Heart right ventricle (tissue), 16 donors: ENCODE data around the gene EXOC3L2. TPM values are rescaled to one million over a fixed set of nuclear protein-coding genes. Genes with fewer than 3 reads are reported as not detected.

Experiments
- ATAC-seq, 8 donors: fragments of 200-7000 bp; cut with Tn5 transposase; one replicate each; pipeline ENCODE4 v1.9.1; 2020; ENCODE audit warnings: mild to moderate bottlenecking in 8 of 8, moderate library complexity in 8 of 8, moderate number of reproducible peaks in 1 of 8
- DNase-seq, 2 donors: peaks; one replicate each; pipeline ENCODE4 v3.0.0-alpha.2; 2020
- H3K27ac ChIP-seq, 10 donors: fragments of 200-600 bp; sonication (generic) in 2 of 10; one replicate each; pipeline versions ENCODE4 v1.5.0 to v1.8.0; 2020 to 2022; ENCODE audit warnings: mild to moderate bottlenecking in 3 of 10
- H3K27me3 ChIP-seq, 7 donors: fragments of 200-600 bp; one replicate each; pipeline ENCODE4 v1.8.0; 2021 to 2022; ENCODE audit warnings: mild to moderate bottlenecking in 2 of 7
- H3K36me3 ChIP-seq, 9 donors: fragments of 200-600 bp; sonication (generic) in 1 of 9; one replicate each; pipeline versions ENCODE4 v1.5.0 to v1.8.0; 2020 to 2022; ENCODE audit warnings: mild to moderate bottlenecking in 2 of 9
- H3K4me1 ChIP-seq, 9 donors: fragments of 200-600 bp; sonication (generic) in 1 of 9; one replicate each; pipeline versions ENCODE4 v1.5.0 to v1.8.0; 2020 to 2022; ENCODE audit warnings: mild to moderate bottlenecking in 4 of 9
- H3K4me3 ChIP-seq, 10 donors: fragments of 200-600 bp; sonication (generic) in 2 of 10; one replicate each; pipeline versions ENCODE4 v1.5.0 to v1.8.0; 2020 to 2022; ENCODE audit warnings: mild to moderate bottlenecking in 7 of 10, moderate library complexity in 2 of 10
- H3K9me3 ChIP-seq, 11 donors: fragments of 200-600 bp in 10 of 11; sonication (generic) in 2 of 11; one replicate each; pipeline versions ENCODE4 v1.5.0 to v1.8.0; 2013 to 2022; ENCODE audit warnings: mild to moderate bottlenecking in 2 of 11, control low read depth in 1 of 11, moderate library complexity in 1 of 11
- WGBS, 2 donors: extraction: QIAGEN DNeasy Blood & Tissue Kit; methylation state at CpG; one replicate each; pipeline ENCODE4 v1.1.7; 2013; ENCODE audit warnings: inconsistent platforms in 1 of 2; 5-methylcytosine and 5-hydroxymethylcytosine counted together
- intact Hi-C, 10 donors: fragments of 100-400 bp; cut with DNase I; formaldehyde crosslinking; loops; one replicate each; pipeline versions ENCODE4 v1.11.1 to v1.14.2; 2022
- polyA plus RNA-seq, 2 donors: library from polyadenylated mRNA; stranded (reverse); fragments of 200-250 nt; gene quantifications; one replicate each; pipeline ENCODE4 v1.2.3, GENCODE V29; 2013
- total RNA-seq, 10 donors: library from RNA; stranded (reverse); fragmentation: NEBNext Ultra II Directional in 3 of 10; extraction: Animal tissue kit (Norgen Biotek cat#: 25700) in 3 of 10; gene quantifications; one replicate each; pipeline versions ENCODE4 v1.2.1 to v1.2.4, GENCODE V29; 2021 to 2023
- TF ChIP-seq, protein P1 (sequence below), 9 donors: fragments of 200-600 bp; sonication (generic) in 2 of 9; IDR thresholded peaks; one replicate each; pipeline versions ENCODE4 v1.5.0 to v1.8.0; 2021 to 2022; ENCODE audit warnings: antibody characterized with exemption in 9 of 9, mild to moderate bottlenecking in 5 of 9, moderate library complexity in 1 of 9
- donor health status: Arrhythmogenic right ventricular cardiomyopathy.
- donor health status: ischemic (EF 13 %, LVEDD 7.1; RV severe dilation, severe dysfunction).
- donor health status: healthy with polysubstance abuse.
- donor health status: DM: no; HTN: yes; CAD: no.
- donor health status: DM: no; HTN: no; CAD: no.
- donor health status: ischemic (EF 25% LVEDD 6.9; RV normal size, moderate dysfunction).
- donor health status: ischemic (EF 25% LVEDD 5.7; RV mildly dilated, moderate dysfunction).
- donor health status: healthy.
- donor health status: DM: yes; HTN: yes; CAD: no.
- donor health status: Ischemic cardiomyopathy.
- donor health status: ischemic (EF 35%, LVEDD 5.7; RV mildly dilated, moderate dysfunction).
- donor health status: nonischemic (EF 11% LVEDD 7.7; RV severe dilation, severe dysfunction).
- donor health status: DM: yes; HTN: yes; CAD: no.
- donor health status: PGD.
- donor health status: ischemic (EF 29% LVEDD 5.4; RV normal size, mild dysfunction).
- donor health status: nonischemic (EF 23%, LVEDD 6.1; RV moderate dilation, normal function).

EXOC3L2 gene
- total and polyA plus RNA-seq, 12 donors, result 0.27 to 2.0 (median 1.2) TPM

GRCh38 chr19:45249261-45250033, 4.2 kb upstream of the EXOC3L2 start:
- ATAC-seq, result no peak
- WGBS, 2 donors, result 66 to 67% methylated on average over 11 of the region's 11 CpGs

GRCh38 chr19:45247136-45247535, 1.9 kb upstream of the EXOC3L2 start:
- no peaks in the 10 kb centered on the region for H3K27me3 ChIP-seq
- H3K9me3 ChIP-seq, result no peaks in the 10 kb centered on the region
- peaks cover 3 to 43% (median 17%) of the 10 kb centered on the region in 9 donors for H3K4me1 ChIP-seq
- no peak overlapping the region for H3K4me3 ChIP-seq
- ATAC-seq, result no peak
- no peak overlapping the region for H3K27ac ChIP-seq
- H3K36me3 ChIP-seq, result no peaks in the 10 kb centered on the region
- DNase-seq, result no peak
- WGBS, 2 donors, result 97 to 98% methylated on average over 8 of the region's 8 CpGs
- intact Hi-C loops, result loop anchor here in 8 of 10 donors (5.0 to 10.0 kb wide), 6 partner anchors 35 to 515 kb away; no protein-coding TSS in a partner anchor
- TF ChIP-seq, protein P1, sequence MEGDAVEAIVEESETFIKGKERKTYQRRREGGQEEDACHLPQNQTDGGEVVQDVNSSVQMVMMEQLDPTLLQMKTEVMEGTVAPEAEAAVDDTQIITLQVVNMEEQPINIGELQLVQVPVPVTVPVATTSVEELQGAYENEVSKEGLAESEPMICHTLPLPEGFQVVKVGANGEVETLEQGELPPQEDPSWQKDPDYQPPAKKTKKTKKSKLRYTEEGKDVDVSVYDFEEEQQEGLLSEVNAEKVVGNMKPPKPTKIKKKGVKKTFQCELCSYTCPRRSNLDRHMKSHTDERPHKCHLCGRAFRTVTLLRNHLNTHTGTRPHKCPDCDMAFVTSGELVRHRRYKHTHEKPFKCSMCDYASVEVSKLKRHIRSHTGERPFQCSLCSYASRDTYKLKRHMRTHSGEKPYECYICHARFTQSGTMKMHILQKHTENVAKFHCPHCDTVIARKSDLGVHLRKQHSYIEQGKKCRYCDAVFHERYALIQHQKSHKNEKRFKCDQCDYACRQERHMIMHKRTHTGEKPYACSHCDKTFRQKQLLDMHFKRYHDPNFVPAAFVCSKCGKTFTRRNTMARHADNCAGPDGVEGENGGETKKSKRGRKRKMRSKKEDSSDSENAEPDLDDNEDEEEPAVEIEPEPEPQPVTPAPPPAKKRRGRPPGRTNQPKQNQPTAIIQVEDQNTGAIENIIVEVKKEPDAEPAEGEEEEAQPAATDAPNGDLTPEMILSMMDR (IDR thresholded peaks at IDR 0.05), result no peak

More at GRCh38 chr19:45249261-45250033, 4.2 kb upstream of the EXOC3L2 start:
- H3K4me1 ChIP-seq, result peaks cover 15 to 66% (median 40%) of the 10 kb centered on the region in 9 donors
- no peak for DNase-seq
- no peaks in the 10 kb centered on the region for H3K36me3 ChIP-seq
- no peaks in the 10 kb centered on the region for H3K9me3 ChIP-seq
- no peak overlapping the region for H3K27ac ChIP-seq
- TF ChIP-seq, protein P1 (IDR thresholded peaks at IDR 0.05), result no peak
- intact Hi-C loops, result loop anchor here in 9 of 10 donors (2.0 to 10.0 kb wide), 10 partner anchors 37 to 517 kb away; partner anchors contain the start of gene CKM (in 1 of the 9)
- no peak overlapping the region for H3K4me3 ChIP-seq
- H3K27me3 ChIP-seq, result no peaks in the 10 kb centered on the region

GRCh38 chr19:45245826-45246225, 619 bp upstream of the EXOC3L2 start:
- H3K4me3 ChIP-seq, result peak overlapping the region in 3 of 10 donors; percentile 40 to 43 (median 42)
- no peaks in the 10 kb centered on the region for H3K27me3 ChIP-seq
- no peaks in the 10 kb centered on the region for H3K9me3 ChIP-seq
- DNase-seq, result no peak
- intact Hi-C loops, result loop anchor here in 8 of 10 donors (5.0 to 10.0 kb wide), 6 partner anchors 34 to 514 kb away; no protein-coding TSS in a partner anchor
- ATAC-seq, result peak in 5 of 8 donors; percentile 26 to 51 (median 46)
- 42 to 64% methylated on average over 4 of the region's 4 CpGs for WGBS, 2 donors
- peak overlapping the region; percentile 19 to 80 (median 46) for H3K27ac ChIP-seq
- TF ChIP-seq, protein P1 (IDR thresholded peaks at IDR 0.05), result no peak
- peaks cover 3 to 46% (median 14%) of the 10 kb centered on the region in 9 donors for H3K4me1 ChIP-seq
- no peaks in the 10 kb centered on the region for H3K36me3 ChIP-seq

GRCh38 chr19:45244133-45244794, 943 bp downstream of the EXOC3L2 start:
- H3K9me3 ChIP-seq, result no peaks in the 10 kb centered on the region
- TF ChIP-seq, protein P1 (IDR thresholded peaks at IDR 0.05), result no peak
- DNase-seq (no peak), ATAC-seq (no peak)
- H3K27ac ChIP-seq, result peak overlapping the region in 3 of 10 donors; percentile 51 to 80 (median 62)
- intact Hi-C loops, result loop anchor here in 2 of 10 donors (10.0 kb wide), 2 partner anchors 49 to 59 kb away; no protein-coding TSS in a partner anchor
- no peaks in the 10 kb centered on the region for H3K36me3 ChIP-seq
- no peaks in the 10 kb centered on the region for H3K27me3 ChIP-seq
- peak overlapping the region in 8 of 10 donors; percentile 12 to 43 (median 38) for H3K4me3 ChIP-seq
- peaks cover 0 to 38% (median 14%) of the 10 kb centered on the region in 9 donors for H3K4me1 ChIP-seq
- 59 to 65% methylated on average over 15 of the region's 15 CpGs for WGBS, 2 donors
